Activated naive CD8-positive, alpha-beta T cell (primary cell): ENCODE data around the gene RIOK2.
"Not testable (repeated sequence)": the region's sequence is repeated elsewhere in the genome, so short reads cannot be mapped to it uniquely, and the experiment has no call there.

Source experiments
- H3K27ac Mint-ChIP-seq: one replicate; pipeline ENCODE4 v1.8.0; 2021; ENCODE audit warnings: mixed read lengths
- H3K27me3 Mint-ChIP-seq: one replicate; pipeline ENCODE4 v1.8.0; 2021; ENCODE audit warnings: mixed read lengths
- H3K36me3 Mint-ChIP-seq: one replicate; pipeline ENCODE4 v1.8.0; 2021; ENCODE audit warnings: mixed read lengths
- H3K4me1 Mint-ChIP-seq: one replicate; pipeline ENCODE4 v1.8.0; 2021; ENCODE audit warnings: low read depth, mixed read lengths
- H3K4me3 Mint-ChIP-seq: one replicate; pipeline ENCODE4 v1.8.0; 2021; ENCODE audit warnings: mild to moderate bottlenecking, mixed read lengths
- H3K9me3 Mint-ChIP-seq: one replicate; pipeline ENCODE4 v1.8.0; 2021; ENCODE audit warnings: low read depth, mixed read lengths

RIOK2 gene

DNA sequence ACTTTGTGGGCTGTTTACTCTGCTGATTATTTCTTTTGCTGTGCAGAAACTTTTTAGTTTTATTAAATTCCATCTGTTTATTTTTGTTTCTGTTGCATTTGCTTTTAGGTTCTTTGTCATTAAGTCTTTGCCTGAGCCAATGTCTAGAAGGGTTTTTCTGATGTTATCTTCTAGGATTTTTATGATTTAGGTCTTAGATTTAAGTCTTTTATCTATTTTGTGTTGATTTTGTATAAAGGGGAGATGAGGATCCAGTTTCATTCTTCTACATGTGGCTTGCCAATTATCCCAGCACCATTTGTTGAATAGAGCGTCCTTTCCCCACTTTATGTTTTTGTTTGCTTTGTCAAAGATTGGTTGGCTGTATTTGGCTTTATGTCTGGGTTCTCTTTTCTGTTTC is 6.5 kb upstream of the RIOK2 start:
- H3K36me3 Mint-ChIP-seq, result peaks cover 17% of the 10 kb centered on the region
- H3K27ac Mint-ChIP-seq, H3K27me3 Mint-ChIP-seq, H3K9me3 Mint-ChIP-seq, H3K4me3 Mint-ChIP-seq: not testable (repeated sequence)
- H3K4me1 Mint-ChIP-seq, result peaks cover 11% of the 10 kb centered on the region

GRCh38 chr5:97183930-97184213 is 825 bp upstream of the RIOK2 start:
- Mint-ChIP-seq H3K27me3 (no peaks in the 10 kb centered on the region), H3K4me1 (peaks cover 36% of the 10 kb centered on the region), H3K27ac (peak overlapping the region; percentile 100), H3K4me3 (peak overlapping the region; percentile 98), H3K36me3 (peaks cover 12% of the 10 kb centered on the region), H3K9me3 (peaks cover 3% of the 10 kb centered on the region)

DNA sequence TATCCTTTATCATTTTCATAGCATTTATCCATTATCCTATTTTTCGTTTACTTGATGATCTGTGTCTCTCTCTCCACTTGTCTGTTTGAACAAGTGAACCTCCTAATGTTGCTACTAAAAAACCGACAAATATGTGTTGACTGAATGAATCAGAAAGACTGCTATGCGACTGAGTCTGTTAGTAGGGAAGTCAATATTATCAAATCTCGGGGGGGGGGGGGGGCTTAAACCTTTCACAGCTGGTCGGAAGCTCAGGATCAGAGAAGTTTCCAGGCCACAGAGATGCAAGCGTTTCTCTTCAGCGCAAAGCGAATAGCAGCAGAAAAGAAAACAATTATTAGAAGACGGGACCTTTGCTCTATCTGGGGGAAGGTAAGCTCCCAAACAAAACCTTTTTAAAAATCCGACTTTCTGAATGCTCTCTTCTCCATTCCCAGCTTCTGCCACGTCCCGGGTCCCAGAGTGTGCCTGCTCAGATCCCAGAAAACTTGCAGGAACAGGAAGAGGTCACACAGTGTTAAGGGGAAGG is 412 bp downstream of the RIOK2 start:
- Mint-ChIP-seq H3K36me3 (peaks cover 16% of the 10 kb centered on the region), H3K27me3 (no peaks in the 10 kb centered on the region), H3K4me3 (peak overlapping the region; percentile 98), H3K27ac (peak overlapping the region; percentile 100), H3K4me1 (peaks cover 37% of the 10 kb centered on the region), H3K9me3 (peaks cover 3% of the 10 kb centered on the region)

GRCh38 chr5:97181856-97182545 is 1.0 kb downstream of the RIOK2 start:
- Mint-ChIP-seq H3K36me3 (peaks cover 16% of the 10 kb centered on the region), H3K4me3 (peak overlapping the region; percentile 98), H3K27me3 (no peaks in the 10 kb centered on the region), H3K27ac (peak overlapping the region; percentile 100), H3K9me3 (peaks cover 3% of the 10 kb centered on the region), H3K4me1 (peaks cover 37% of the 10 kb centered on the region)

DNA sequence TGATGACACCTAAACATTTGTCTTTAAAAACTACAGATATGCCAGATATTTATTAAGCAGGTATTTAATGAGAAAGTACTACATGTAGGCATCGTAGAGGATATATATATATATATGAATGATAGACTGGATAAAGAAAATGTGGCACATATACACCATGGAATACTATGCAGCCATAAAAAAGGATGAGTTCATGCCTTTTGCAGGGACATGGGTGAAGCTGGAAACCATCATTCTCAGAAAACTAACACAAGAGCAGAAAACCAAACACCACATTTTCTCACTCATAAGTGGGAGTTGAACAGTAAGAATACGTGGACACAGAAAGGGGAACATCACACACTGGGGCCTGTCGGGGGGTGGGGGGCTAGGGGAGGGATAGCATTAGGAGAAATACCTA is 3.6 kb downstream of the RIOK2 start:
- H3K9me3 Mint-ChIP-seq, H3K4me3 Mint-ChIP-seq, H3K27me3 Mint-ChIP-seq, H3K27ac Mint-ChIP-seq: not testable (repeated sequence)
- H3K36me3 Mint-ChIP-seq, result peaks cover 15% of the 10 kb centered on the region
- H3K4me1 Mint-ChIP-seq, result peaks cover 37% of the 10 kb centered on the region

DNA sequence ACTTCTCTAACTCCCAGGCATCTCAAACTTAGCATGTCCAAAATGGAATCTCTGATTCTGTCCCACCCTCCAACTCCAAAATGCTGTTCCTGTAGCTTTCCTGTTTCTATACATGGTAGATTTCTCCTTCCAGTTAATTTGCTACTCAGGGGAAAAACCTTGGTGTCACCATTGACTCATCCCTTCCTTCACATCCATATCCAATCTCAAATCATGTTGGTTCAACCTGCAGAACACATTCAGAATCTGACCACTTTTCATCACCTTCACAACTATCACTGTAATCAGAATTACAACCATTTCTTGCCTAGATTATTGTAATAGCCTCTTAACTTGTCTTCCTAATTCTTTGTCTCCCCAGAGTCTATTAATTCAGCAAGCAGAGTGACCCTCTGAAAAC is 10.8 kb downstream of the RIOK2 start:
- Mint-ChIP-seq H3K4me1 (peaks cover 26% of the 10 kb centered on the region), H3K36me3 (peaks cover 12% of the 10 kb centered on the region), H3K9me3 (no peaks in the 10 kb centered on the region), H3K27ac (peak overlapping the region; percentile 54), H3K4me3 (no peak overlapping the region), H3K27me3 (no peaks in the 10 kb centered on the region)

- no peaks in the 10 kb centered on the region for H3K9me3 Mint-ChIP-seq
- H3K4me1 Mint-ChIP-seq, result peaks cover 24% of the 10 kb centered on the region
- peak overlapping the region; percentile 54 for H3K27ac Mint-ChIP-seq
- H3K4me3 Mint-ChIP-seq, result no peak overlapping the region
- H3K27me3 Mint-ChIP-seq, result no peaks in the 10 kb centered on the region
- peaks cover 12% of the 10 kb centered on the region for H3K36me3 Mint-ChIP-seq
Measured at GRCh38 chr5:97171703-97172102, 11.3 kb downstream of the RIOK2 start.

DNA sequence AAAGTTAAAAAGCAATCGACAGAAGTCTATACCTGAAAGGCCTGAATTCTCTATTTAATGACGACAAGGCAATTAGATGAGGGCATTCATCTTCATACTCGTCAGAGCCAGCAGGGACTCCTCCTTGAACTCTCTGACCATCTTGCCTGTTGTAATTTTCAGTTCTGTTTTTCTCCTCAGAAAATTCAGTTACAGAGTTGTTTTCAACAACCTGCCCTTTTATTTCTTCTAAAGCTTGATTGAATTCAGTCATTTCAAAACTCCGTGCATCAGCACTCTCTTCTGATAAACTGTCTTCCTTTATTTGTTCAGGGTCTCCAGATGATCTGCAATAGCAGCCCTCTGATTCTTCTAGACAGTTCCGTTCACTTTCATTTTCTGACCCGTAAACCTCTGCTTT is 15.6 kb downstream of the RIOK2 start:
- Mint-ChIP-seq H3K36me3 (peaks cover 17% of the 10 kb centered on the region), H3K4me1 (peaks cover 25% of the 10 kb centered on the region), H3K9me3 (no peaks in the 10 kb centered on the region)

DNA sequence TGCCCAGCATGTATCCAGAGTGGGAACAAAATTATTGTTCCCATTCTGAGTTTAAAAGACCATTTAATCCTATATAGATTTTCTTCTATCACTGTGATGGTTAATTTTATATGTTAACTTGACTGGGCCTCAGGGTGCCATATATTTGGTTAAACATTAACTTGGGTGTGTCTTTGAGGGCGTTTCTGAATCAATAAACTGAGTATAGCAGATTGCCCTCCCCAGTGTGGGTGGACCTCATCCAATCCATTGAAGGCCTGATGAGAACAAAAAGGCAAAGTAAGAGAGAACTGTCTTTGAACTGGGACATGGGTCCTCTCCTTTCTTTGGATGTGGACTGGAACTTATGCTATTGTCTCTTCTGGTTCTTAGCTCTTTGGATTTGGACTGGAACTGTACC is 17.3 kb downstream of the RIOK2 start:
- Mint-ChIP-seq H3K9me3 (no peaks in the 10 kb centered on the region), H3K27ac (no peak overlapping the region), H3K36me3 (peaks cover 12% of the 10 kb centered on the region), H3K27me3 (no peaks in the 10 kb centered on the region), H3K4me1 (peaks cover 16% of the 10 kb centered on the region), H3K4me3 (no peak overlapping the region)

More for the DNA sequence above, 15.6 kb downstream of the RIOK2 start:
- peak overlapping the region; percentile 87 for H3K27ac Mint-ChIP-seq
- H3K4me3 Mint-ChIP-seq, result no peak overlapping the region
- no peaks in the 10 kb centered on the region for H3K27me3 Mint-ChIP-seq

DNA sequence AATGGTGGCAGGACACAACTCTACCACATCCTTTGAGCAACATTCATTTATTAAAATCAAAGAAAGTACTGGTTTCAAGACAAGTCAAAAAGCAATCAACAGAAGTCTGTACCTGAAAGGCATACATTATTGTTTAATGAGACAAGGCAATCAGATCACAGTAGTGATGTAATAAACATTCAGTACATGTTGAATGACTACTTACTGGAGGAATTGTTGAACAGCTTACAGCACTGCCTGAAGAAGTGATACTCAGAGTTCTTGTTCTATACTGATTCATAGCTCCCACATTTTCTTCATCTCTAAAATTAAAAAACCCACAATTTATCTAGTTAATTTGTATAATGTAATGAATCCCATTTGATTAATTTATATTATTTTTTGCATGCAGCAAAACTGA is 18.2 kb downstream of the RIOK2 start:
- Mint-ChIP-seq H3K9me3 (no peaks in the 10 kb centered on the region), H3K27ac (peak overlapping the region; percentile 28), H3K36me3 (peaks cover 12% of the 10 kb centered on the region), H3K4me3 (no peak overlapping the region), H3K27me3 (no peaks in the 10 kb centered on the region), H3K4me1 (peaks cover 16% of the 10 kb centered on the region)

GRCh38 chr5:97163790-97164285 is 19.2 kb downstream of the RIOK2 start:
- H3K27ac Mint-ChIP-seq, result no peak overlapping the region
- H3K9me3 Mint-ChIP-seq, result no peaks in the 10 kb centered on the region
- peaks cover 16% of the 10 kb centered on the region for H3K4me1 Mint-ChIP-seq
- H3K36me3 Mint-ChIP-seq, result peaks cover 13% of the 10 kb centered on the region
- no peaks in the 10 kb centered on the region for H3K27me3 Mint-ChIP-seq
- H3K4me3 Mint-ChIP-seq, result no peak overlapping the region

DNA sequence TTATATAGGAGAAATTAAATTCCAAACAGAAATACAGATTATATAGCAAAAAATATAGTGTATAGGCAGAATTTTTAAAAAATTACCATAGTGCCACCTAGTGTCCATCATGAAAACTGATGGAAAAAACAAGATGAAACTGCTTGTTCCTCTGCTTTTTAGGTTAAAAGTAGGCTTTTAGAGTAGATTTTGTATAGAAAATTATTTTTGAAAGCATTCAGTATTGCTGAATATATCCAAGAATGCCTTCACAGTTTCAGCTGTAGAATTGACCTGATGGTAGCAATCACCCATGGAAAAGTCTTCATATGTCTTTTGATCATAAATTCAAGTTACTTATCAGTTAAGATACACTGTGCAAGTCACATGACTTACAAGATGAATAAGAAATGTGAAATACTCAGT is 19.7 kb downstream of the RIOK2 start:
- H3K36me3 Mint-ChIP-seq, result peaks cover 16% of the 10 kb centered on the region
- H3K4me1 Mint-ChIP-seq, result peaks cover 14% of the 10 kb centered on the region
- peak overlapping the region; percentile 28 for H3K27ac Mint-ChIP-seq
- no peaks in the 10 kb centered on the region for H3K9me3 Mint-ChIP-seq
- no peaks in the 10 kb centered on the region for H3K27me3 Mint-ChIP-seq
- no peak overlapping the region for H3K4me3 Mint-ChIP-seq

DNA sequence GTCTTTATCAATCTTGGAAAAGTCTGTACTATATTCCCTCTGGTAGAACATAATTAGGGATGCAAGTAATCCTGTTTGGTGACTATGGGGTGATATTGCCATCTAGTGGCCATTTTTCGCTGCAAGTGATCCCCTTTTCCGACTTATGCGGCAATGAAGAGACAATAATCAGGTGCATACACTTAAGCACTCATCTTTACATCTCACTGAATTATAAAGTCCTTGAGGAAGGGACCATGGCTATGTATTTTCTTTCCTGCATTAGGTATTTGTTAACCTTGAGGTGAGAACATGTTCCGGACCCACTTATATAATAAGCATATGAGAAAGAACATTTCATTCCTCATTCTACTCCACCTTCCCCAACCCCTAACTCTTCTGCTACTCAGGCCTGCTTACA is 21.0 kb downstream of the RIOK2 start:
- Mint-ChIP-seq H3K27me3 (no peaks in the 10 kb centered on the region), H3K9me3 (peaks cover 11% of the 10 kb centered on the region), H3K4me3 (no peak overlapping the region), H3K36me3 (peaks cover 27% of the 10 kb centered on the region), H3K27ac (no peak overlapping the region), H3K4me1 (peaks cover 8% of the 10 kb centered on the region)

DNA sequence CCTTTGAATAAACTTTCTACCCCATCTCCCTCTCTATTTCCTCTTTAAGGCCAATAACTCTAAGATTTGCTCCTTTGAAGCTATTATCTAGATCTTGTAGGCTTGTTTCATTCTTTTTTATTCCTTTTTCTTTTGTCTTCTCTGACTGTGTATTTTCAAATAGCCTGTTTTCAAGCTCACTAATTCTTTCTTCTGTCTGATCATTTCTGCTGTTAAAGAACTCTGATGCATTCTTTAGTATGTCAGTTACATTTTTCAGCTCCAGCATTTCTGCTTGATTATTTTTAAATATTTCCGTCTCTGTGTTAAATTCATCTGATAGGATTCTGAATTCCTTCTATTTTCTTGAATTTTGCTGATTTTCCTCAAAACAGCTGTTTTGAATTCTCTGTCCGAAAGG is 25.4 kb downstream of the RIOK2 start:
- Mint-ChIP-seq H3K27me3 (no peaks in the 10 kb centered on the region), H3K36me3 (peaks cover 21% of the 10 kb centered on the region), H3K27ac (no peak overlapping the region)

DNA sequence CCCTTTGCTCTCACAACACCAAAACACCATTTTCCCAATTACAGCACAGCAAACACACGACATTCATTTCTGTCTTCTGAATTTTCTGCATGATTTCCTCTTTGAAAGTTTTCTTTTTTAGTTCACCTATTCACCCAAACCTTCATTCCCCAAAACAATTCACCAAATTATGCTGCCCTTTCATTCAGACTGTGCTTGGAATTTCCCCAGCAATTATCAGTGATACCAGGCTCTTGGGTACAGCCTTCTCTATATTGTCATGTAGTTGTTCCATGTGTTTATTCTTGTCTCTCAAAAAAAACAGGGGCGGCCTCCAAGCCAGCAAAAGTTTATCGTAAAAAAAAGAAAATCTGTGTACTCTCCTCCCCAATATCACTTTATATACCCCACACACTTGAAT is 31.7 kb downstream of the RIOK2 start:
- no peaks in the 10 kb centered on the region for H3K36me3 Mint-ChIP-seq
- peaks cover 2% of the 10 kb centered on the region for H3K9me3 Mint-ChIP-seq
- H3K4me1 Mint-ChIP-seq, result no peaks in the 10 kb centered on the region
- H3K4me3 Mint-ChIP-seq, result no peak overlapping the region
- no peaks in the 10 kb centered on the region for H3K27me3 Mint-ChIP-seq
- no peak overlapping the region for H3K27ac Mint-ChIP-seq

More for the DNA sequence above, 25.4 kb downstream of the RIOK2 start:
- no peak overlapping the region for H3K4me3 Mint-ChIP-seq
- H3K9me3 Mint-ChIP-seq, result peaks cover 20% of the 10 kb centered on the region
- H3K4me1 Mint-ChIP-seq, result no peaks in the 10 kb centered on the region

DNA sequence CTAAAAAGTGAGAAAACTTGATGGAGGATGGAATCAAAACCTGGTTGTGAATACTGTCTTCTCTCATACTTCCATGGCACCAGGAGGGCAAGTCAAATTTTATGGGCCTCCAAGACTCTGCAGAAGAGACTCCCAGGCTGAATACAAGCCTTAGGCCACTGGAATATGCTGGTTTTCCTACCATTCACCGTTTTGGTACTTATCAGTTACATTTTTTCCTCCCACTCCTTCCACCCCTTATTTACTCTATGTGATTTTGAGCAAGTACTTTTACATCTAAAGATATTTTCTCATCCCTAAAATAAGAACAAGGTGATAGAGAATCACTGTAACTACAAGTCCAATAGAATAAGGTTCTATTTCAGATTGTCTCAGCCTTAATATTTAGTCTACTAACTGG is 32.6 kb downstream of the RIOK2 start:
- no peaks in the 10 kb centered on the region for H3K4me1 Mint-ChIP-seq
- no peak overlapping the region for H3K27ac Mint-ChIP-seq
- H3K4me3 Mint-ChIP-seq, result no peak overlapping the region
- H3K36me3 Mint-ChIP-seq, result no peaks in the 10 kb centered on the region
- no peaks in the 10 kb centered on the region for H3K27me3 Mint-ChIP-seq
- no peaks in the 10 kb centered on the region for H3K9me3 Mint-ChIP-seq
